Measurements from ENCODE around the gene LINGO4.
"Not testable (repeated sequence)": the region's sequence is repeated elsewhere in the genome, so short reads cannot be mapped to it uniquely, and the experiment has no call there.

The LINGO4 gene

GRCh38 chr1:151813271-151813977 is 8.2 kb upstream of the LINGO4 start:
- DNase-seq = no peak

DNA sequence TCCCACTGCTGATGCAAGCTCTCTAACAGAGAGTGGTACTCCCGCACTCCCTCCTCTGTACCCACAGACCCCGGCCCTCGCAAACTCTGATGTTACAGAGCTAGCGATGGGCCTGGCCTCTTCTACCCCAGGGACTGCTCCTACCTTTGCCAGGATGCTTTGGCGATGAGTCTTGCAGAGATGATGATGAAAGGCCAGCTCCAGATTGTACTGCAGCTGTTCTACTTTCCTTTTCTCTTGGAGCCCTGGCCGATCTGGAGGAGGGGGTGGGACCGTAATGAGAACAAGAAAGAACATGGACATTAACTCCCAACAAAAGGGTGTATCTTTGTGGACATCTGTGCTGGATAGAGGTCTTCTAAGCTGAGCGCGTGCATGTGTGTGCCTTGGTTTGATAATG is 6.0 kb upstream of the LINGO4 start:
- no peak for DNase-seq

DNA sequence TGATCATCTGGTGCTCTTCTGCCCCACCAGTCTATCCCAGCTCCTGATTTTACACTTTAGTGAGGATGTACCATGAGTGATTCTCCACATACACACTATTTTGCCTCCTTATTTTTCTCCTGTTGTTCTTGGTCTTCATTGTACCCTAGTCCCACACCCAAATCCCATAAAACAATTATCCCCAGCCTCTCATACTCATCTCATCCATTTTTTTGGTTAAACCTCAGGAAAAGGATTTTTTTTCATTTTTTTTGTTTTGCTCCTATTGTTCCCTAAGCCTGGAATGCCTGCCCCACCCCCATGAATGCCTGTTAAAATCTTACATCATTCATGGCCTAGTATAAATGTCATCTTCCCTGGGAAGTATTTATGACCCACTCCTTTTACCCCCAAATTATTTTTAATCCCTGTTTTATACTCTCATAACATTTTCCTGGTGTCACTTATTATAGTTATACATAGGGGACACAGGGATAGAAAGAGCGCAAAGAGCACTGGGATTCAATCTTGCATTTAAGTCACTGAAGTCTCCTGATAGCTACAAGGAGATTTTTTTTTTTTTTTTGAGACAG is 4.9 kb upstream of the LINGO4 start:
- DNase-seq = no peak

- DNase-seq = no peak
Measured at GRCh38 chr1:151809290-151809984, 4.2 kb upstream of the LINGO4 start.

DNA sequence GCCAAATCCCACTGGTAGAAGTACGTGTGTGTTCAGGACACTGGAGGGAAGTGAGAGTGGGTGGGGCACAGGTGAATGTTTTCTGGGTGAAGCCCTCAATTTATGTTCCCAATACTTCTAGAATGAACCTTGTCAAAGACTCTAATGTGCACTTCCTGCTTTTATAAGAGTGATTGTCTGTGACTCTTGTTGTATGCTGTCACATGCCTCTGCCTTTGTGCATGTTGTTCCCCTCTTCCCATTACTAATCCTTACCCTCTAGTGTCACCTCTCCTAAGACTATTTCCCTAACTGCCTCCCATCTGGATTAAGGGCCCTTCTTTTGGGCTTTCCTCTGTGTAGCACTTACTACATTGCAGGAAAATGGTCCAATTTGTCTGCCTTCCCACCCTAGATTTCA is 2.5 kb upstream of the LINGO4 start:
- no peak for DNase-seq

DNA sequence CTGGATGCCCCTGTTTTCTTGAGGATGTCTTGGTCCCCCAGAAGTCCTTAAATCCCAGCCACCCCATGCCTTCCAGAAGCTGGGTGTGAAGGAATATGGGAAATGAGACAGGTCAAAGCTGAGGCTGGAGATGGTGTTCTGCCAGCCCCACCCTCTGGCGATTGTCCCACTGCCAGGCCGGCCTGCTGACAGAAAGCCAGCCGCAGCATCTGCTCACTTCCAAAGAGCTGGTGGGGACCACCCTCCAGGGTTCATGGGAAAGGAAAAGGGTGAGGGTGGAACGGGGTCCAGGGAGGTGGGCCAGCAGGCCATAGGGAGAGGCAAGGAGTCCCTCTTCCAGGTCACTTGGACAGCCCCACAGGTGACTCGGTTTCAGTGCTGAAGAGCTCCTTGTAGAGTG is 1.9 kb upstream of the LINGO4 start:
- DNase-seq = no peak

- DNase-seq = no peak
Measured at GRCh38 chr1:151806170-151806569, 951 bp upstream of the LINGO4 start.

DNA sequence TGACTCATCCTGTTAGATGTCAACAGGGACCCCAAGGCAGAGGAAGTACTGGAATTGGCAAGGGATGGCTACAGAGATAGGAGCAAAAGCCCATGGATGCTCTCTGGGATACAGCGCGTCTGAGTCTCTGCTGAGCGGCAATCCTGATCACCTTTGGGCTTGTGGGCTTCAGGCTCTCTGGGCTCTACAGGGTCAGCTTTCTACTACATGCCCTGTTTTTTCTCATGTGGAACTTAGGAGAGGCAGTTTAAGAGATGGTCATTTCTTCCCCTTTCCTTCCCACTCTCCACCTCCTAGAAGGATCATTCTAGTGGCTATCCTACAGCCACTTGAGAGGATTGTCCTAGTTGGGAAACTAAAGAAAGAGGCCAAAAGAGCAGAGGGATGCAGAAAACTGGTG is 1.3 kb downstream of the LINGO4 start:
- no peak for DNase-seq

GRCh38 chr1:151803164-151803563 is 2.1 kb downstream of the LINGO4 start:
- DNase-seq = no peak

DNA sequence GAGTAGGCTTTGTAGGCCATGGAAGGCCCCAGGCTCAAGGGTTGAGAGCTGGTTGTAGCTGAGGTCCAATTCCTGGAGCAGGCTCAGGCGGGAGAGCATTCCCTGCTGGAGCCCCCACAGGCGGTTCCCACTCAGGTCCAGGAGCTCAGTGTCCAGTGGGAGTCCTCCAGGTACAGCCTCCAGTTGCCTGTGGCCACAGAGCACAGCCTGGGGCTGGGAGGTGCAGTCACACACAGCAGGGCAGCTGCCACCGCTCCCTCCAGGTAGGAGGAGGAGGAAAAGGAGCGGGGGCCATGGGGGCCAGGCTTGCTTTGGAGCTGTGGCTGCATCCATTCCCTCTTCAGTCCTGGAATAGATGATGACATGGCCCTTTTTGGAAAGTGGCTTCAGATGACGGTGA is 2.8 kb downstream of the LINGO4 start:
- DNase-seq = no peak

GRCh38 chr1:151801846-151802245 is 3.4 kb downstream of the LINGO4 start:
- no peak for DNase-seq

- no peak for DNase-seq
Measured at GRCh38 chr1:151801310-151801820, 3.9 kb downstream of the LINGO4 start.

GRCh38 chr1:151800830-151801229 is 4.4 kb downstream of the LINGO4 start:
- no peak for DNase-seq

GRCh38 chr1:151799179-151800022 is 5.8 kb downstream of the LINGO4 start:
- DNase-seq = no peak

DNA sequence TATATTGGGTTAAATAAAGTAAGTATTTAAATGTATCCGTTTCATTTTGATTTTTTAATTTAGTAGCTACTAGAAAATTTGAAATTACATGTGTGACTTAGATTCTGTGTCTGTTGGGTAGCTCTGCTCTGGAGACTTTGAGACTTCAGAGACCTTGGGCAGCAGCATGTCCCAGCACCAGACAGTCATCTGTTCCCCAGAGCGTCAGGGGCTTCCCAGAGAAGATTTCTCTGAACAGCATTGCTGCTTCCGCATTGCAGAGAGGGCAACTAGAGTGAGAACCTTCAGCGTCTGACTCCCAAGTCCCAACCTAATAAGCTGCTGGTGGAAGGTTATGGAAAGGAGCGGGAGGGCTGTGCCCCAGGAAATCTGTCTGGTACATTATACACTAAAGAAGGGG is 6.6 kb downstream of the LINGO4 start:
- DNase-seq = no peak

DNA sequence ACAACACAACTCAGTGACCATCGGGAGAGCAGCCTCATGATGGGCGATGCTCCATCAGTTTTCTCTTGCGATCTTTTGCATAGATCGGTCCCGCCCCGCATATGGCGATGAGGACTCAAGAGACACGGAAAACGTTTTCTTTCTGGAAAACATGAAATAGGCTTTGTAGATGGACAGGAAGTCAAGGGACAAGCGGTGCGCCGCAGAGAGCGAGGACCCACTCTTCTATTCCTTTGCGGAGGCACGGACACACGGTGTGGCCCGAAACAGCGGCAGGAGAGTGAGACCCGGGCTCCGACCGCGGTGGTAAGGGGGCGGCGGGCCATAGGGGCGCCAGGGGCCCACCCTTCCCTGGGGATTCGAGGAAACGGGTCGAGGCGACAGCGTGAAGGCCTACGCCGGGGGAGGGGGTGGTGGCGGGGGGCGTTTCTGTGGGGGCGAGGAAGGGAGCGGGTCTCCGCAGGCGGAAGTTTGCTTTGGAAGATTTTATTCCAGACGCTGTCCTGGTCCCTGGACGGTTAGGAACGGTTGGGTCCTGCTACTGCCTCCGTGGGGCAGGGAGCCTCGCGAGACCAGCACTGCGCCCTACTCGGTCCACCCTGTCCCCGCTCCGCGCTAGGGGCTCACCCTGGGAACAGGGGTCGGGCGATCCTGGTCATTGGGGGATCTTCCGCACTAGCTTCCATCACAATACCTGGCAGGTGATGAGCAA is 14.1 kb downstream of the LINGO4 start:
- peak; percentile 60 to 90 for DNase-seq

DNA sequence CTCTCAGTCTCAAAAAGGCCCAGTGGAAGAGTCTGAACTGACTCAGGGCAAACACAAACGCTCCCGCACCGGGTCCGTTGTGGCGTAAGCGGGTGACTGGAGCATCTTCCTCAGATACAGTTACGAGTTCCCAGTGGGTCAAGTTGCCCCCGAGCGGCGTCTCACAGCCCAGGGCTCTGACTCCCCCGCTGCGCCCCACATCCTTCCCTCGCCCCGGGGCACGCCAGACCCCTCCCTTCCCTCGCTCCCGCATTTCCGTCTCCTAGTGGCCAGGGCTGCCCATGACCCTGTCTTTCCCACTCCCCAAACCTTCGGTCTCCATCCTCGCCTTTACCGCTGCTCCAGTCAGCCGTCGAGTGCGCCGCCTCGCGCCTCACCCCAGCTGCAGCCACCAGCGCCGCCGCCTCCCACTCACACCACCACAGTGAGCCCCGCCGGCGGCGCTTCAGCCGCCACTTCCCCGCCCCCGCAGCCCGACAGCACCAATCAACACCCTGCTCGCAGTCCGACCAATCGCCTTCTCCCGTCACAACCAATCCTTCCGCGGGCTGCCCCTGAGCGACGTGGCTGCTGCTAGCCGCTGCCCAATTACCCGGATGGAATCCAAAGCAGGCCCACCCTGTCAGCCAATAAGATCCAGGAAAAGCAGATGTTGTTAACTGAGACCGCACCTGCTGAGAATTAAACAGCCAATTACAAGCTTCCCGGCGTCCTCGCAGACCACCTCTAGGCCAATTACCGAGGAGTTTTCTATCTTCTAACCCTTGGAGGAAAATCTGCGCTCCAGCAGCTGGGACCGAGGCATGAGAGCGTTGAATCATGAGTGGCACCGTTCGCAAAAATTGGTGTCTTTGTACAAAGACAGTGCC is 14.9 kb downstream of the LINGO4 start, which contains the start of gene TDRKH:
Gene TDRKH, minus strand, starts transcription at position 430 of the 869 bp plus-strand sequence. CDS start 7,478 bp downstream, outside the sequence.
- peak; percentile 100 for DNase-seq

GRCh38 chr1:151787689-151788088 is 17.5 kb downstream of the LINGO4 start:
- DNase-seq = no peak

- DNase-seq = no peak
Measured at GRCh38 chr1:151783796-151784195, 21.4 kb downstream of the LINGO4 start.

DNA sequence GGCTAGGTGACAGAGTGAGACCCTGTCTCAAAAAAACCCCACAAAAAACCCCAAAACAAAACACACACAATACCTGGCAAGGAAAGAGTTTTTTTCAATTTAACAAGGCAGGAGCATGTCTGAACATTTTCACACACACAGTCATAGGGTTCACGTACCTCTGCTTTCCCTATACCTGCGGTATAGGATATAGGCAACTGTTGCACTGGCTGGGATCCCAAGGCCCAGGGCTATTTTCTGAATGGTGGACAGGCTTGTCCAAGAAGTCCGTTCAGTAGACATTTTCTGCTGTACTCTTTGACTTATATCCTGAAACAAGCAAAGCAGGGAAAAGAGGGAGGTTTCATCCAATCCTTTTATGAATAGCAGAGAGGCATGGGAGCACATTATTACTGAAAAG is 22.5 kb downstream of the LINGO4 start:
- no peak for DNase-seq

GRCh38 chr1:151782026-151782425 is 23.2 kb downstream of the LINGO4 start:
- DNase-seq = not testable (repeated sequence)
